Kidney glomerular epithelial cell (primary cell): ENCODE results near the gene CRACR2B.
A peak's percentile ranks its signal among the peaks of the same experiment; 100 is the strongest.

Experiments
- DNase-seq: peaks from one replicate; lab custom pipeline; 2025; lab: John Stamatoyannopoulos, UW

Gene CRACR2B

DNA sequence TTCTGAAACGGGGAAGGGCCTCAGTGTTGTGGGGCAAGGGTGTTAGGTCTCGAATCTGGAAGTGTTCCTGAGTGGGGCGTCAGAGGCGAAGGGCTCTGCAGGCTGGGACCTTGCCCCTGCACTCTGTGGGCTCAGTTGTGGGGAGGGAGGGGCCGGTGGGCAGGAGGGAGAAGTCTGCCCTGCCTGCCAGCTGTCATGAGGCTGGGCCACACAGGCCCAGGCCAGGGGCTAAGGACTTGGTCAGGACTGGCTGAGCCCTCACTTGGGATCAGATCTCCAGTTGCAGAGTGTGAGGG, at the start of gene CRACR2B:
Gene CRACR2B (plus strand): TSS at position 23 of the 296 bp plus-strand sequence. CDS start 689 bp downstream, outside the sequence.
- DNase-seq, result no peak

DNA sequence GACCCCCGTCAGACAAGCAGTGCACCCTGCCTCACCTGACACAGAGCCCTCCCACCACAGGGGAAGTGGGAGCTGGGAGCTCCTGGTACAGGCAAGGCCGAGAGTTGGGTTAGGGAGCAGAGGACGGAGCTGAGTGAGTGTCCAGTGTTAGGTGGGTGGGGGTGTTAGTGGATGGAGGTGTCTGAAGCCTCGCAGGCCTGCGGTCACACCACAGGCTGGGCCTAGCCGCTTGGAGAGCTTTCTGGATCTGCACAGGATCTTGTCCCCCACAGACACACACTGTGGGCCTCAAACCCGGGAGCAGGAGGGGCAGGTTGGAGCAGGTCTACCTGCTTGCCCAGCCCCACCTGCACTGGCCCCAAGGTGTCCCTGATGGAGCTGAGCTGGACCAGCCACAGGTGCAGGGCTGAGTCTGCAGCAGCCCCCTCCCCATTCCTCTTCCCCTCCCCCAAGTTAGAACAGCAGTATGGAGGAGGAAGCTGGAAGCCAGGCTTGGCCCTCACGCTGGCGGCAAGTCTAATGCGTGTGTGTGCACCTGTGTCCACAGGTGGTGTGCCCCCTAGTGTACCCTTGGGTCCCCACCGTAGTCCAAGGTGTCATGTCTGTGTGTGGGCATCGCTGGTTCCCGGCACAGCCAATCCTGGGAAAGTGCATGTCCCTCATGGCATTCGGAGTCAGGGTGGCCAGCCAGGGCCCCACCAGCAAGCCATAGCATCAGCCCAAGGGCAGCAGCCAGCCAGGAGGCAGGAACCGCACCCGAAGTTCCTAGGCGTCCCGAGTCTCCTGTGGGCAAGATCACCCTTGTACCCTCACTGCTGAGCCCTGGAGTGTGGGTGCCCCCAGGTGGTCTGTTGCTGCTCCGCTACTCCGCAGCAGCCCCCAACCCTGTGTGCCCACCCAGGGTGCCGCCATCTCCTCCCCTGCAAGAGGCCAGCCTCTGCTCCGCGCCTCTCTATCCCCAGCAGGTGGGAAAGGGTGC, 48.5 kb upstream of the CRACR2B start:
- no peak for DNase-seq

DNA sequence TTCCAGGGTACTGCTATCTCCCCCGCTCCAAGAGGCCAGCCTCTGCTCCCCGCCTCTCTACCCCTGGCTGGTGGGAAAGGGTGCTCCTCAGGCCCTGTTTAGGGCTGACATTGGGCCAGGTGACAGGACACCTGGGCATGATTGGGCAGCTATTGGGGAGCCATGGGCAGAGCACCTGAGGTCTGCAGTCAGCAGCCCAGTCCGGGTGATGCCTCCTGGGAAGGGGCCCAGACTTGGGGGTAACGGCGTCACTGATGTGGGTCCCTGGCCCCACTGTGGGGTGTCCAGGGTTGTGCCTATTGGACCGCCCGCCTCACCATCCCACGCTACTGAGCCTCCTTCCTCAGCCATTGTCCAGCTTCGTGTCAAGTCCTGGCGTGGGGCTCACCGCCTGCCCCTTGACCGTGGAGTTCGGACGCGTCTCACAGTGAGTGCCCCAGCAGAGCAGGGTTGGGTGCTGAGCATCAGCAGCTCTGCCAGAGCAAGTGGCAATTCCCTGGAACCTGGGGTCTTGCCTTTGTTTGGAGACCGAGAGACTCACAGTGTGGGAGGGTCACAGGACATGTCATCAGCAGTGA, 47.7 kb upstream of the CRACR2B start:
- no peak for DNase-seq

DNA sequence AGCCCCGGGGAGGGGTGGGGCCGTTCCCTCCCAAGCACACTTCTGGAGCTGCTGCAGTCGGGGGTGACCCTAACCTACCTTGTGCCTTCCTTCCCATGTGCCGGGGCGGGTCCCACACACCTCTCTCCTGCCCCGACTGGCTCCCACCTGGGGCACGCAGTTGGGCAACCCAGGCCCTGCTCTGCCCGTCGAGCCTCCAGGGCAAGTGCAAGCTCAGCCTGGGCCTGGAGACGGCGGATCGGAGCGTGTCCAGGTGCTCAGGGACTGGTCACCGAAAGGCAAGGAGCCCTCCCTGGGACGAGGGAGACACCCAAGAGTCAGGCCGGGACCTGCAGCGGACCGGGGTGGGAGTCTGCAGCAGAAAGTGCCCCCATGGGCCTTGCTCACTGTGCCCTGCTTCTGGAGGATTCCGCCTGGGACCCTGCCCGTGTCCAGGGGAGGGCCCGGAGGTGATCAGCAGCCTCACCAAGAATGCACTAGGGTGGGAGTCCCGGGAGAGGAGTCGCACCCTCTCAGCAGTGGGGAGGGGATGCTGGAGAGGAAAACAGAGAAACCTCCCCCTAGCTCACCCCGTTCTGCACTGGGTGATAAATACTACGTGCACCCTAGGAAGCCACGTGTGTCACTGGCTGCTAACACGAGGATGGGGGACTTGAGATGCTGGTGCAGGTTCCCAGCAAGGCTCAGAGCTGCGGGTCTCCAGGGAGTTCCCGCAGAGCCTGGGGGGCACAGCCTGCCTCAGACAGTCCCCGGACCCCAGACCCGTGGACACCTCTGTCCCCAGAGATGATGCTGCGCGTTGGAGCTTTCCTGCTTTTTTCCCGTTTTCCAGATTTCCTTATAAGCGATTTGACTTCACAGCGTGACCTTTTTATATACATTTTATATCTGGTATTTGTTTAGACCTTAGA, 45.2 kb upstream of the CRACR2B start:
- DNase-seq, result no peak

DNA sequence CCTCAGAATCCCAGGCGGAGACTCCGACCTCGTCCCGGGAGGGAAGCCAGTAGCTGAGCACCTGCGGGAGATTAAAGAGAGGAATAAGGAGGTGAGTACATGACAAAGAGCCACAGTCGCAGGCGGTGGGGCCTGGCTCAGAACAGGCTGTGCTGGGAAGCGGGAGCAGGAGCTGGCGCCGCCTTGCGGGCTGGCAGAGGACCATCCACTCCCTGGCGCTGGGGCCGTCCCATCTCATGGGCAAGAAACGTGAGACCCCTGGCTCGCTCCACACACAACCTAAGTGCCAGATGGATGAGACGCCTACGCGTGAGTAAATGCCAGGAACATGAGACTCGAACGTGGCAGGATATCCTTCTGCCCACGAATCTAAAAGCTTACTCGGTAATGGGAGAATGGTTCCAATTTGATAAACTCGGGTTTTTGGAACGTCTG, 44.1 kb upstream of the CRACR2B start:
- peak; percentile 78 for DNase-seq

DNA sequence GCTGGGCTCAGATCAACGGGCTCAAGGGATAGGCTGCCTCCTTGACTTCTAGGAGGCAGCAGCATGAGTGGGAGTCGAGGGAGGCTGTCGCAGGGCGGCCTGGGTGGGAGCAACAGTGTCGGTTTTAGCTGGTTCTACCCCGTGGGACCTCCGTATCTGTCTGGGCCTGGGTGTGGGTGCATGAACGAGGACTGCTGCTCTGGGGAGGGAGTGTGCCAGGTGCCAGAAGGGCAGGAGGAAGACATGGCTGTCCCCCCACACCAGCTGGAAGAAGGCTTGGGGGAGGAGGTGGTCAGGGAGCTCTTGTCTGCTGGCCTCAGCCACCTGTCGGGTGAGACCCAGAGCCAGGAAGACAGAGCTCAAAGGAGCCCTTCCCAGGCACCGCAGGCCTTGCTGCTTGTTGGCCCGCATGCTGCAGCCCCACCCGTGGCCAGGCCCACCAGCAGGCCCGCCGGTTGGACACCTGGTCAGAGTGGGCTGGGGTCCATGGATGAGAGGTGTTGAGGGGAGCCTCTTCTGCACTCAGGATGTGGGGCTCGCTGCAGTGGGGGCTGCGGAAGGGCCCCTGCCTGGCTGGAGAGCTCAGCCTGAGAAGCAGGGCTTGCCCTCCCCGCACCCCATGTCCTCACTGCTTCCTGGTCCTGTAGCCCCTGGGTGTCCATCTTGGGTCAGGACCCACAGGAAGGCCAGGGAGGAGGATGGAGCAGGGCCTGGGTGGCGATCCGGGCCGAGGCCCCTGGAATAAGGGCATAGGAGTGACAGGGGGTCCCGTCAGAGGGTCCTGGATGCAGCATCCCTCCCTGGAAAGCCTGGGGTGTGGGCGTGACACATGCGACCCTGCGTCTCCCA, 41.3 kb upstream of the CRACR2B start:
- no peak for DNase-seq

DNA sequence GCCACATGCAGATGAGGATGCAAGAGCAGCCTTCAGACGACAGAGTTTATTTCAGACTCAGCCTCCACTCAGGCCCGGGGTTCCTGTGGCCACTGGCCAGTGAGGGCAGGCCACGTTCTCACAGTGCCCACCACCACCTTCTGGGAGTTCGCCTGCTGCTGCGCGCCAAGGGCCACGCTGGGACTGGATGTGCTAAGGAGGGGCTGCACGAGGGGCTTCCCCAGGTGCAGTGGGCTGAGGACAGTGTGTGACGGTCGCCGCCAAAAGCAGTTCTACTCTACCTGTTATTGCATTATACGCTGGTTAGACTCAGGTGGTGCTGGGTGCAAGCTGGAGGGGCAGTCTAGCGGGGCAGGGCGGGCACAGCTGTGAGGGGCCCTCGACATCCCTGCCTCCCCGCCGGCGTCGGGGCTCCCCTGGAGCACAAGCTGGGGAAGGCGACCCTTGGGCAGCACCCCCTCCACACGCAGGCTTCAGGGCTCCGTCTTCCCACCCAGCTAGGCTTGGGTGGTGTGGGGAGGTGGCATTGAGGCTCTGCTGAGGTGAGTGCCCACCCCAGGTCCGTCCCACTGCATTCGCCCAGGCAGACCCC, 40.5 kb upstream of the CRACR2B start:
- no peak for DNase-seq

DNA sequence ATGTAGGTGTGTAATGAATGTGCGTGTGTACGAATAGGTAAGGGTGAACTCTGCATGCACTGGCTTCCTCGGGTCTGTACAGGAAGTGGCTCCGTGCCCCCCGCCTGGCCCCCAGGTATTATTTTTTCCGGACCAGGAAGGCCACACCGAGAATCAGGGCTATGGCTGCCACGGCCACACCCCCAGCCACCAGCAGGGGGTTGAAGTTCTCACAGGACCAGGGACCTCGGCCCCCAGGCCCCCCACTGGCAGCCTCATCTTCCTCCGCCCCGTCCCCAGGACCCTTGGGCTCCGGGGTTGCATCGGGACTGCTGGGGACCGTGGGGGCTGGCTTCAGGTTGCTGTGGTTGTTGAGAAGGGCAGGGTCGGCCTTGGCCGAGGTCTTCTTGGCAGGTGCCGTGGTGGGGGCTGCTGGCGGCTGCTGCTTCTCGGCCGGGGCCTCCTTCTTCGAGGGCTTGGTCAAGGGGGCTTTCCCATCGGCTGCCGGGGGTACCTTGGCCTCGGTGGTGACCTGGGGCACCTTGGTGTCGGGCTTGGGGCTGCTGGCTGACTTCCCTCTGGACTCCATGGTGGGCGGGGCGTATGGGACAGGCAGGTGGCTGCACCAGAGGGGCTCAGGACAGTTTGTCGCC, 39.6 kb upstream of the CRACR2B start:
- DNase-seq, result no peak

DNA sequence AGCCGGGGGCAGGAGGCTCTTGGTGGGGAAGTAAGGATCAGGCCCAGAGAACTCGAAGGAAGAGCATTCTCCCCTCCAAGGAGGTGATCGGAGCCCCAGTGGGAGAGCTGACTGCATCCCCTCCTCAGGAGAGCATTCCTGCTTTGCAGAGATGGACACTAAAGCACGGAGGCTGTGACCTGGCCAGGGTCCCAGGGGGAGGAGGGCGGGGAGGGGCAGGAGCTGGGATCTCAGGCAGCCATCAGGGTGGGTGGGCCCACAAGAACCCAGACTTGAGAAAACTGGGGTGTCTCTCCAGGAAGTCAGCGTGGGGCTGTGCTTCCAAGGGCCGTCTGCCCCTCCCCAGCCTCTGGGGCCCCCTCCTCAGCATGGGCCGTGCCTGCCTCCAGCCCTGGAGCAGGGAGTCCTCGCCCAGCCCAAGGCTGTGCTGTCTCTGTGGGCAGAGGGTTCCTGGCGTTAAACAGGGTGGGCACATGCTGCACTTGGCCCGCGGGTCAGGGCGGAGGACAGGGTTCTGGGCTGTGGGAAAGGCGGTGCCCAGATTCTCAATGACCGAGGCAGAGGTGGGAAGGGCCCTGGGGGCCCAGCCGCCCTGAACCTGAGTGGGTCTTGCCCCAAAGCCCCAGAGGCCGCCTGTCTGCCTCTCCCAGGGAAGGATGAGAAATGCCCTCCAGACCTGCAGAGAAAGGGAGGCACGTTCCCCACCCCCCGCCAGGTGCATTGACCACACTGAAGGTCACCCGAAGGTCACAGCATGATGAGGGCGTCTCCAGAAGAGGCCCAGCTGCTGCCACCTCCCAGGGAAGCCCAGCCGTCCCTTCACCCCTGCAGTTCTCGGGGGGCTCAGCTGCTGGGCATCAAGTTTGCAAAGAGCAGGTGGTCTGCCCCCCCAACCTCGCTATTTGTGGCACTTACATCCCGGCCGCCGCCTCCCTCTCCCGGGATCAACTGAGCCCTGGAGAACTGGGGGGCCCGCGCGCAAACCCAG, 38.5 kb upstream of the CRACR2B start:
- DNase-seq, result no peak

DNA sequence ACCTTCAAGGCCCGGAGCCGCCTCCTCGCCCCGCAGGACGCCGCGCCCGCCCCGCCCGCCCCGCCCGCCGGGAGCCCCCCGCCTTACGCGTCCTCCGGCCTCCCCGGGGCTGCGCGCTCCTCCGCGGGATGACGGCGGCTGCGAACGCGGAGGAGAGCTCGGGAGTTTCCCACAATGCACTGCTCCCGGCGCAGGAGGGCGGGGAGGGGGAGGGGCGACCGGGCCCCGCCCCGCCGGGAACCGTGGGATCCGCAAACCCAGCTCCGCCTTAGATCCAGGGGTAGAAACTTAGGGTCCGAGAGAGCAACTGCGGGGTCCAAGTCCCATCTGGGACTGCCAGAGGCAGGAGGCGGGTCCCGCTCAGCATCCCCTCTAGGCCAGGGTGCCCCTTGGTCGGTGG, 37.8 kb upstream of the CRACR2B start, which contains the start of gene CEND1:
Gene CEND1 (minus strand): TSS at position 148 of the 400 bp plus-strand sequence. CDS start 1,514 bp downstream, outside the sequence.
- no peak for DNase-seq

DNA sequence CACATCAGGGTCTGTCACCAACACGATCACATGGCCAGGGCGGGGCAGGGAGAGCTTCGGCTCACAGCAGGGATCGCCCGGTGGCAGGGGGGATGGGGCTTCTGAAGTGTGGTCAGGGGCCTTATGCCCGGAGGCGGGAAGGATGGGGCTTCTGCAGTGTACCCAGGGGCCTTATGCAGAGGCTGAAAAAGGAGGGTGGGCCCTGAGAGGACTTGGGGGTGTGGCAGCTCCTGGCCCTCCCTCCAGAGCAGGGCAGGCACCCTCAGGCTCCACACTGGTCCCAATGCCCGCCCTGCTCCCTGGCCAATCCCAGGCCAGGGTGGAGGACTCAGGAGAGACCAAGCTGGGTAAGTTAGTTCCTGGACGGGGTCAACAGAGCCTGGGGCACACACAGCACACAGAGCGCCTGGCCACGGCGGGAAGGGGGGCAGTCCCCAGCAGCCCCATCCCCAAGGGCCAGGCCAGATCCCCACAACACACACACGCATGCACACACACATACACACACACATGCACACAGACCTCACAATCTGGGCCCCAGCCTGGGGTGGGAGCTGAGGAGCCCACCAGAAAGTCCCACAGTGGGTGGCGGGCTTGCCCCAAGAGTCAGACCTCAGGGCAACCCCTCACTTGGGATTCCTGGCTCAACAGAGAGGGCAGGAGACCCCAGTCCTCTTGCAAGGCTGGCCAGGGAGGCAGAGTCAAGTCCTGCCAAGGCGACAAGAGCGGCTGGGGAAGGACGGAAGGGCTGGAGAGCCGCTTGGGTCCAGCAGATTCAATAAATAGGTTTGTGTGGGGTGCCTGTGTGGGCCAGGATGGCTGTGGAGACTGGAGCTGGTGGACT, 36.8 kb upstream of the CRACR2B start:
- no peak for DNase-seq

DNA sequence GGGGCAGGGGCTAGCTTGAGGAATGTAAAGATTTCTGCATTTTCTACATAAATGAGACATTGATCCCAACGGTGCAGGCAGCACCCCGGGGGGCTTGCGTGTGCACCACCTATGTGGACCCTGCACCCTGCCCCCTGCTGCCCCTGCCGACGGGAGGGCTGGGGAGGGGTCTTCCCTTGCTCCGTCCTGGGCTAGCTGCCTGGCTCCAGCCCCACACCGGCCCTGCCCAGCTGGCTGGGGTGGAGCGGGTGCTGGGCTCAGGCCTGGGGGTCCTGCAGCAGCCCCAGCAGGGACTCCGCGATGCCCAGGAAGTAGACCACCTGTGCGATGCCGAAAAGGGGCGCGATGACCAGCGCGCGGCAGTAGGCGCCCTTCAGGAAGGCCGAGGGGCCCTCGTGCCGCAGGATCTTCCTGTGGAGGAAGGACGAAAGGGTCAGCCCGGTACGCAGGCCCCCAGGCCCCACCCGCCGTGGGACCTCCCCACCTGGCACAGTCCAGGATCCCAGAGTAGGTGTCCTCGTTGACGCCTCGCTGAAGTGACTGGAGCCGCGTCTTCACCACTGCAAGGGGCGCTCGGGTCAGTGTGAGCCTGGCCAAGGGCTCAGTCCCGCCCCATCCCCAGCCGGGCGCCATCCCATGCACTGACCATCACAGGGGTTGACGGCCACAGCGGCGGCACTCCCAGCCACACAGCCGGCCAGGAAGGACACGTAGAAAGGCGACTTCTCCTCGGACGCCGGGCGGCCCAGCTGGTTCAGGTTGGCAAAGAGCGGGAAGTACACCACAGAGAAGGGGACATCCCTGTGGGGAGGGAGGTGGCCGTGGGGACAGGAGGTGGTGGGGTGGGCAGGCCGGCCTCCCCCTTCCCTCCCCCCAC, 35.8 kb upstream of the CRACR2B start:
- DNase-seq, result no peak

DNA sequence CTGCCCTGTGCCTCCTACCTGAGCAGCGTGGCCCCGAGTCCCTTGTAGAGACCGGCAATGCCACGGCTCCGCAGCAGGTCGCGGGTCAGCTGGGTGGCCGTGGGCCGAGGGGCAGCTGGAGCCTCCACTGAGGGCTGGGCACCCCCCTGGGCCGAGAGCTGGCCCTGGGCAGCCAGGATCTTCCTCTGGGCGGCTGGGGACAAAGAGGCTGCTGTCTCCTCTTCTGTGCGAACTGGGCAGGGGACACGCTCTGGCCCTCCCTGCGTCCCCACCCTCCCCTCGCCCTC, 35.2 kb upstream of the CRACR2B start:
- DNase-seq, result no peak

DNA sequence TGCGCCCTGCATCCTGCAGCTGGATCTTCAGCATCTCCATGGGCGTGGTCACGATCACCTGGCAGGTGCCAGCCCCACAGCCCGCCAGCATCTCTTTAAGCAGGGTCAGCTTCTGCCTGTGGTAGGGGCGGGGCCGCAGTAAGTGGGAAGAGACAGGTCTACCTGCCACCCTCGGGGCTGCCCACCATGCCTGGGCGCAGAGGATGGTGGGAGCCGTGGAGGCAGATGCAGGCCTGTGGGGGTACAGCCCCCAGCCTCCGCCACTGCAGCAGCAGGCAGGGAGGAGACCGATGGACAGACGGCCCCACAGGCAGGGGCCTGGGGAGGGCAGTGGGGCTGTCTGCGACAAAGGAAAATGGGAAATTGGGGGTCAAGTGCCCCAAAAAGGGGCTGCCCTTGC, 34.8 kb upstream of the CRACR2B start:
- no peak for DNase-seq

DNA sequence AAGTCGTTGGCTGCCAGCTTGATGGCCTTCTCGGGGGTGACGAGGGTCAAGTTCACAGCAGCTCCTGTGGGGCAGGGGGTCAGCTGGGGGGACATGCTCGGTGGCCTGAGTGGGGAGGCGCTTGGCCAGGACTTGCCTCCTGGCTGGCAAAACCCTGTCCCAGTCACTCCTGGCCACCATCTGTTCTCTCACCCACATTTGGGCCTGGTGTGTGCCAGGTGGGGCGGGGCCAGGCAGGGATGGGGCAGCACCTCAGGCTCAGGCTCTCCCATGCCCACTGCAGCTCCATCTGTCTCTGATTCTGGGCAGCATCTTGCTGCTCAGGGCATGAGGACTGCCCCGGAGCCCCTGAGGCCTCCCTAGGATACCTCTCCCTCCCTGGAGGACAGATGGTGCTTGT, 34.2 kb upstream of the CRACR2B start:
- DNase-seq, result no peak

DNA sequence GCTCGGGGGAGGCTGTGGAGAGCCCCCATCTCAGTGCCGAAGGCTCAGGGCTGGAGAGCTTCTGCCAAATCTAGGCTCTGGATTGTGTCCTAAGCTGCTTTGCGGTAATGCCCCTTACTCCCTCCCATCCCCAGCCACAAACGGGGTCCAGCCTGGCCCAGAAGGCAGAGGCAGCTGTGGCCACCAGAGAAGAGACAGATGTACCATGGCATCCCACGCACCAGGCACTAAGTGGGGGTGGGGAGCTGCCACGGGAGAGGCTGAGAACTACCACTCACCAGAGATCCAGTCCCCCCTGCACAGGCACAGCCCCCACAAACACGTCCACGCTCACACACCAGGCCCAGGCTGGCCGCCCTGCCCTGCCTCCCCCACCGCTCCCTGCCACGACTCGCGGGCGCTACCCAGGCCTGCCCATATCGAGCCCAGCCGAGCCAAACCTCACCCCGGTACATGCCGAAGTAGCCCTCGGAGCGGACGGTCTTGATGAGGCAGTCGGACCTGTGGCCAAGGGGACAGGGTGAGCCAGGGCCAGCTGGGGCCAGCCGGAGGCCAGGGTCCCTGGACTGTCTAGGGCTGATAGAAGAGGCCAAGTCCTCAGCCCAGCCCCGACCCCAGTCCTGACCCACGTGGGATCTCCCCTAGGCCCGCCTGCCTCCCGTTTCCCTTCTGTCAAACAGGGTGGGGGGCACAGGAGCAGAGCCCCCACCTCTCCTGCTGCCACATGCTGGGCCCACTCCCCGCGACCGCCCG, 33.5 kb upstream of the CRACR2B start:
- DNase-seq, result no peak
